CD4-positive, alpha-beta memory T cell (primary cell): ENCODE results near the gene PTBP3. TPM values are rescaled to one million over a fixed set of nuclear protein-coding genes. Genes with fewer than 3 reads are reported as not detected.
"Not testable (repeated sequence)": the region's sequence is repeated elsewhere in the genome, so short reads cannot be mapped to it uniquely, and the experiment has no call there.

Experiments
- CTCF ChIA-PET: fragments of 350-600 bp; sonication (Branson Sonifier 250); formaldehyde crosslinking; loops from one replicate; lab custom pipeline; 2021; ENCODE audit warnings: inconsistent platforms; ENCODE audit not compliant: partially characterized antibody; lab: Charles Lee
- POLR2A ChIA-PET: fragments of 350-600 bp; sonication (Branson Sonifier 250); formaldehyde crosslinking; loops from one replicate; lab custom pipeline; 2021; ENCODE audit not compliant: partially characterized antibody; lab: Charles Lee
- DNase-seq, 5 donors: peaks; one replicate each; pipeline versions ENCODE4 v3.0.0 to v3.0.0-alpha.2; 2020 to 2022; ENCODE audit warnings: mixed read lengths in 1 of 5
- H3K27ac ChIP-seq: one replicate; pipeline ENCODE4 v1.7.0; 2013; ENCODE audit warnings: low read depth, low read length
- H3K27me3 ChIP-seq: 2 replicates; pipeline ENCODE4 v1.7.0; 2013; ENCODE audit warnings: mild to moderate bottlenecking, low read length, moderate library complexity; ENCODE audit not compliant: insufficient read depth
- H3K36me3 ChIP-seq: 2 replicates; pipeline ENCODE4 v1.7.0; 2013; ENCODE audit warnings: mild to moderate bottlenecking, low read length, moderate library complexity; ENCODE audit not compliant: insufficient read depth
- H3K4me1 ChIP-seq: 2 replicates; pipeline ENCODE4 v1.7.0; 2013; ENCODE audit warnings: mild to moderate bottlenecking, low read length, moderate library complexity; ENCODE audit not compliant: insufficient read depth
- H3K4me3 ChIP-seq, 2 donors: one replicate each; pipeline ENCODE4 v1.7.0; 2013; ENCODE audit warnings: low read length in 2 of 2, mild to moderate bottlenecking in 1 of 2
- H3K9me3 ChIP-seq, 2 donors: one replicate each; pipeline ENCODE4 v1.7.0; 2013; ENCODE audit warnings: low read length in 2 of 2, control low read depth in 1 of 2; ENCODE audit not compliant: control insufficient read depth in 1 of 2
- H3K27ac Mint-ChIP-seq, 7 donors: one replicate each; pipeline ENCODE4 v1.8.0; 2020 to 2021; ENCODE audit warnings: mixed read lengths in 7 of 7, mild to moderate bottlenecking in 6 of 7, inconsistent platforms in 3 of 7, moderate library complexity in 3 of 7
- H3K27me3 Mint-ChIP-seq, 2 donors: one replicate each; pipeline ENCODE4 v1.8.0; 2020 to 2021; ENCODE audit warnings: mixed read lengths in 2 of 2
- H3K36me3 Mint-ChIP-seq, 2 donors: one replicate each; pipeline ENCODE4 v1.8.0; 2020 to 2021; ENCODE audit warnings: mixed read lengths in 2 of 2, inconsistent platforms in 1 of 2, mild to moderate bottlenecking in 1 of 2
- H3K4me1 Mint-ChIP-seq, 4 donors: one replicate each; pipeline ENCODE4 v1.8.0; 2020 to 2021; ENCODE audit warnings: mixed read lengths in 4 of 4, mild to moderate bottlenecking in 1 of 4
- H3K4me3 Mint-ChIP-seq, 8 donors: one replicate each; pipeline ENCODE4 v1.8.0; 2020 to 2021; ENCODE audit warnings: mixed read lengths in 8 of 8, mild to moderate bottlenecking in 7 of 8, moderate library complexity in 6 of 8, inconsistent platforms in 3 of 8
- H3K9me3 Mint-ChIP-seq, 8 donors: one replicate each; pipeline ENCODE4 v1.8.0; 2020 to 2021; ENCODE audit warnings: mixed read lengths in 8 of 8, mild to moderate bottlenecking in 5 of 8, inconsistent platforms in 3 of 8, moderate library complexity in 1 of 8
- intact Hi-C: fragments of 100-400 bp; cut with micrococcal nuclease; formaldehyde crosslinking; loops from one replicate; pipeline ENCODE4 v1.15.1; 2023
- polyA plus RNA-seq, 2 donors: library from polyadenylated mRNA; unstranded; fragments of 300-500 nt; fragmentation: Illumina TruSeq; gene quantifications; one replicate each; pipeline ENCODE4 v1.2.3, GENCODE V29; 2021
- total RNA-seq, 2 experiments: library from RNA; stranded (reverse); gene quantifications; one replicate each; pipeline ENCODE4 v1.2.3, GENCODE V29; 2021

Gene PTBP3
- total and polyA plus RNA-seq, 4 experiments from 2014 or later: 30.0 to 139 (median 88.7) TPM

- ChIA-PET POLR2A (no interaction called here), CTCF (interaction anchor here (1.2 kb wide), 1 partner anchor 184 kb away, joined by 3 read pairs; no protein-coding TSS in a partner anchor)
- Mint-ChIP-seq H3K4me1 (peaks cover 42 to 73% (median 57%) of the 10 kb centered on the region in 4 donors), H3K27ac (no peak overlapping the region), H3K36me3 (peaks cover 39 to 46% of the 10 kb centered on the region in 2 donors), H3K9me3 (peaks cover 0 to 2% (median 0%) of the 10 kb centered on the region in 8 donors), H3K4me3 (no peak overlapping the region), H3K27me3 (no peaks in the 10 kb centered on the region)
- H3K36me3 ChIP-seq: peaks cover 6% of the 10 kb centered on the region
- H3K27ac ChIP-seq: no peak overlapping the region
- peaks cover 31% of the 10 kb centered on the region for H3K4me1 ChIP-seq
- H3K4me3 ChIP-seq: no peak overlapping the region
- DNase-seq: no peak
- H3K9me3 ChIP-seq: no peaks in the 10 kb centered on the region
- H3K27me3 ChIP-seq: no peaks in the 10 kb centered on the region
- intact Hi-C loops: no loop called here
Measured at GRCh38 chr9:112296929-112297328, 36.5 kb downstream of the PTBP3 start.

GRCh38 chr9:112295174-112295573 is 38.2 kb downstream of the PTBP3 start:
- intact Hi-C loops: no loop called here
- Mint-ChIP-seq H3K27ac (no peak overlapping the region), H3K9me3 (peaks cover 0 to 2% (median 0%) of the 10 kb centered on the region in 8 donors), H3K36me3 (peaks cover 45 to 57% of the 10 kb centered on the region in 2 donors), H3K27me3 (no peaks in the 10 kb centered on the region), H3K4me3 (no peak overlapping the region), H3K4me1 (peaks cover 38 to 70% (median 54%) of the 10 kb centered on the region in 4 donors)
- Histone ChIP-seq H3K4me1 (peaks cover 15% of the 10 kb centered on the region), H3K36me3 (peaks cover 6% of the 10 kb centered on the region), H3K9me3 (no peaks in the 10 kb centered on the region), H3K27me3 (no peaks in the 10 kb centered on the region), H3K27ac (no peak overlapping the region), H3K4me3 (no peak overlapping the region)
- CTCF ChIA-PET: interaction anchor here (0.6 to 1.0 kb wide), 2 partner anchors 24 to 30 kb away, joined by 3 read pairs; no protein-coding TSS in a partner anchor
- POLR2A ChIA-PET: no interaction called here
- no peak for DNase-seq

GRCh38 chr9:112288029-112288428 is 45.4 kb downstream of the PTBP3 start:
- Histone ChIP-seq H3K9me3 (peaks cover 0 to 11% of the 10 kb centered on the region in 2 donors), H3K4me3 (no peak overlapping the region), H3K27me3 (no peaks in the 10 kb centered on the region), H3K27ac (no peak overlapping the region), H3K36me3 (no peaks in the 10 kb centered on the region), H3K4me1 (peaks cover 7% of the 10 kb centered on the region)
- Mint-ChIP-seq H3K9me3 (peaks cover 3 to 35% (median 26%) of the 10 kb centered on the region in 8 donors), H3K36me3 (peaks cover 68 to 77% of the 10 kb centered on the region in 2 donors), H3K4me1 (peaks cover 15 to 43% (median 38%) of the 10 kb centered on the region in 4 donors), H3K27me3 (no peaks in the 10 kb centered on the region), H3K4me3 (no peak overlapping the region), H3K27ac (peak overlapping the region in 1 of 7 donors; percentile 87)
- CTCF ChIA-PET: no interaction called here
- POLR2A ChIA-PET: interaction anchor here (1.4 kb wide), 1 partner anchor 44 kb away, joined by 4 read pairs; no protein-coding TSS in a partner anchor
- intact Hi-C loops: loop anchor here (5.0 kb wide), 1 partner anchor 44 kb away; the partner anchor contains the start of gene PTBP3
- DNase-seq: no peak

DNA sequence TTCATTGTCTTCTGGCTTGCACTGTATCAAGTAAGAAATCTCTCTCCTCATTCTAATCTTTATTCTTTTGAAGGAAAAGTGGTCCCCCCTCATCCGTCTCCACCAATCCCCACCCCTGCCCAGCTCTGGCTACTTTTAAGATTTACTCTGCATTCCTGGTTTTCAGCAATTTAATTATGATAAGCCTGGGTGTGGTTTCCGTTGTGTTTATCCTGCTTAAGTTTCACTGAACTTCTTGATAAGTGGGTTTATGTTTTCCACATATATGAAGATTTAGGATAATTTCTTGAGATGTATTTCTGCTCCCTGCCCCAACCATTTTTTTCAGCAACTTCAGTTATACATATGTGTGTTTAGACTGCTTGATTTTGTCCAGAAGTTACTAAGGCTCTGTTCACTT is 46.5 kb downstream of the PTBP3 start:
- H3K27me3 Mint-ChIP-seq: no peaks in the 10 kb centered on the region
- peaks cover 7% of the 10 kb centered on the region for H3K4me1 ChIP-seq
- no peaks in the 10 kb centered on the region for H3K36me3 ChIP-seq
- ChIA-PET POLR2A (no interaction called here), CTCF (no interaction called here)
- peaks cover 12 to 40% (median 33%) of the 10 kb centered on the region in 4 donors for H3K4me1 Mint-ChIP-seq
- H3K9me3 Mint-ChIP-seq: peaks cover 3 to 37% (median 27%) of the 10 kb centered on the region in 8 donors
- DNase-seq: no peak
- peak overlapping the region in 1 of 7 donors; percentile 24 for H3K27ac Mint-ChIP-seq
- H3K9me3 ChIP-seq: peaks cover 0 to 11% of the 10 kb centered on the region in 2 donors
- H3K27me3 ChIP-seq: no peaks in the 10 kb centered on the region
- H3K36me3 Mint-ChIP-seq: peaks cover 64 to 71% of the 10 kb centered on the region in 2 donors
- no peak overlapping the region for H3K27ac ChIP-seq
- H3K4me3 ChIP-seq: no peak overlapping the region
- no peak overlapping the region for H3K4me3 Mint-ChIP-seq
- intact Hi-C loops: loop anchor here (5.0 kb wide), 1 partner anchor 45 kb away; the partner anchor contains the start of gene PTBP3

DNA sequence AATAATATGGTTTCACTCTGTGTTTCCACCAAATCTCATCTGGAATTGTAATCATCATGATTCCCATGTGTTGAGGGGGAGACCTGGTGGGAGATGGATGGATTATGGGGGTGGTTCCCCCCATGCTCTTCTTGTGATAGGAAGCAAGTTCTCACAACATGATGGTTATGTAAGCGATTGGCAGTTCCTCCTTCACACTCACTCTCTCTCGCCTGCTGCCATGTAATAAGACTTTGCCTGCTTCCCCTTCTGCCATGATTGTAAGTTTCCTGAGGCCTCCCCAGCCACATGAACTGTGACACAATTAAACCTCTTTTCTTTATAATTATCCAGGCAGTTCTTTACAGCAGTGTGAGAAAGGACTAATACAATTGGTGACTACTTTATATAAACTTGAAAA is 48.4 kb downstream of the PTBP3 start:
- H3K4me3 Mint-ChIP-seq: no peak overlapping the region
- peaks cover 59 to 65% of the 10 kb centered on the region in 2 donors for H3K36me3 Mint-ChIP-seq
- POLR2A ChIA-PET: no interaction called here
- no peak overlapping the region for H3K27ac ChIP-seq
- intact Hi-C loops: loop anchor here (5.0 kb wide), 1 partner anchor 47 kb away; the partner anchor contains the start of gene PTBP3
- no peak for DNase-seq
- H3K4me1 ChIP-seq: peaks cover 7% of the 10 kb centered on the region
- H3K9me3 Mint-ChIP-seq: peaks cover 3 to 37% (median 27%) of the 10 kb centered on the region in 8 donors
- H3K27me3 ChIP-seq: no peaks in the 10 kb centered on the region
- CTCF ChIA-PET: no interaction called here
- no peaks in the 10 kb centered on the region for H3K36me3 ChIP-seq
- peaks cover 0 to 11% of the 10 kb centered on the region in 2 donors for H3K9me3 ChIP-seq
- peaks cover 13 to 39% (median 36%) of the 10 kb centered on the region in 4 donors for H3K4me1 Mint-ChIP-seq
- H3K27me3 Mint-ChIP-seq: no peaks in the 10 kb centered on the region
- H3K27ac Mint-ChIP-seq: peak overlapping the region in 1 of 7 donors; percentile 51
- no peak overlapping the region for H3K4me3 ChIP-seq

DNA sequence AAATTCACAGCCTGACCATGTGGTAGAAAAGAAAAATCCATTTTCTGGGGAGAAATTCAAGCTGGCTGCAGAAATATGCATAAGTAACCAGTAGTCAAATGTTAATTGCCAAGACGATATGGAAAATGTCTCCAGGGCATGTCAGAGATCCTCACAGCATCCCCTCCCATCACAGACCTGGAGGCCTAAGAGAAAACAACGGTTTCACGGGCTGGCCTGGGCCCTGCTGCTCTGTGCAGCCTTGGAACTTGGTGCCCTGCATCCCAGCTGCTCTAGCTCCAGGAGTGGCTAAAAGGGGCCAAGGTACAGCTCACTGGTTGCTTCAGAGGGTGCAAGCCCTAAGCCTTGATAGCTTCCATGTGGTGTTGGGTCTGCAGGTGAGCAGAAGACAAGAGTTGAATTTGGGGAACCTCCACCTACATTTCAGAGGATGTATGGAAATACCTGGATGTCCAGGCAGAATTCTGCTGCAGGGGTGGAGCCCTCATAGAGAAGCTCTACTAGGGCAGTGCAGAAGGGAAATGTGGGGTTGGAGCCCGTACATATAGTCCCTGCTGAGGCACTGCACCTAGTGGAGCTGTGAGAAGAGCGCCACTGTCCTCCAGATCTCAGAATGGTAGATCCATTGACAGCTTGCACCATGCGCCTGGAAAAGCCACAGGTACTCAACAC is 49.7 kb downstream of the PTBP3 start:
- H3K27ac Mint-ChIP-seq: peak overlapping the region in 3 of 7 donors; percentile 23 to 48 (median 30)
- H3K9me3 Mint-ChIP-seq: peaks cover 3 to 37% (median 27%) of the 10 kb centered on the region in 8 donors
- peaks cover 53 to 60% of the 10 kb centered on the region in 2 donors for H3K36me3 Mint-ChIP-seq
- DNase-seq: peak in 1 of 5 donors; percentile 17
- peaks cover 0 to 11% of the 10 kb centered on the region in 2 donors for H3K9me3 ChIP-seq
- CTCF ChIA-PET: no interaction called here
- H3K4me3 Mint-ChIP-seq: peak overlapping the region in 1 of 8 donors; percentile 17
- H3K4me1 Mint-ChIP-seq: peaks cover 17 to 42% (median 35%) of the 10 kb centered on the region in 4 donors
- POLR2A ChIA-PET: no interaction called here
- intact Hi-C loops: no loop called here
- H3K36me3 ChIP-seq: no peaks in the 10 kb centered on the region
- no peak overlapping the region for H3K4me3 ChIP-seq
- H3K27ac ChIP-seq: no peak overlapping the region
- peaks cover 5% of the 10 kb centered on the region for H3K4me1 ChIP-seq
- H3K27me3 ChIP-seq: no peaks in the 10 kb centered on the region
- no peaks in the 10 kb centered on the region for H3K27me3 Mint-ChIP-seq

GRCh38 chr9:112282841-112283240 is 50.6 kb downstream of the PTBP3 start:
- DNase-seq, H3K36me3 ChIP-seq, POLR2A ChIA-PET, H3K4me1 ChIP-seq, CTCF ChIA-PET, H3K4me3 ChIP-seq, H3K27ac ChIP-seq, H3K27me3 Mint-ChIP-seq, intact Hi-C loops, H3K27me3 ChIP-seq: not testable (repeated sequence)
- peaks cover 0 to 11% of the 10 kb centered on the region in 2 donors for H3K9me3 ChIP-seq
- peak overlapping the region in 1 of 8 donors; percentile 17 for H3K4me3 Mint-ChIP-seq
- peaks cover 20 to 42% (median 36%) of the 10 kb centered on the region in 4 donors for H3K4me1 Mint-ChIP-seq
- peak overlapping the region in 1 of 7 donors; percentile 8 for H3K27ac Mint-ChIP-seq
- H3K9me3 Mint-ChIP-seq: peaks cover 3 to 37% (median 27%) of the 10 kb centered on the region in 8 donors
- H3K36me3 Mint-ChIP-seq: peaks cover 45 to 51% of the 10 kb centered on the region in 2 donors
